Fibroblast of the aortic adventitia (primary cell): ENCODE data around the gene FCRL1. TPM values are rescaled to one million over a fixed set of nuclear protein-coding genes. Genes with fewer than 3 reads are reported as not detected.

Experiments
- DNase-seq: peaks from one replicate; pipeline ENCODE4 v3.0.0-alpha.2; 2010; ENCODE audit warnings: low read depth
- H3K4me3 ChIP-seq: 2 replicates; pipeline ENCODE4 v1.5.1; 2011; ENCODE audit warnings: low read depth, mild to moderate bottlenecking, control low read depth, low read length, moderate library complexity
- CTCF ChIP-seq: IDR thresholded peaks from 2 replicates; pipeline ENCODE4 v1.5.1; 2011; ENCODE audit warnings: mild to moderate bottlenecking, low read length, control low read depth, inconsistent platforms; ENCODE audit not compliant: insufficient read depth
- total RNA-seq: library from RNA; depleted of rRNA; stranded (reverse); fragments of >200 nt; gene quantifications from 2 replicates; pipeline ENCODE4 v1.2.3, GENCODE V29; 2012; ENCODE audit warnings: low replicate concordance

FCRL1 gene
- total RNA-seq, 1 donor = not detected

GRCh38 chr1:157776971-157777391 is 42.9 kb downstream of the FCRL1 start, which contains the start of gene FCRL2:
Gene FCRL2, minus strand, starts transcription at chr1:157777132. Its CDS starts 59 bp downstream, at chr1:157777073.
- no peak for TF ChIP-seq CTCF
- no peak within 1 kb of the TSS for H3K4me3 ChIP-seq
- no peak for DNase-seq

GRCh38 chr1:157775101-157775870 is 44.6 kb downstream of the FCRL1 start:
- TF ChIP-seq CTCF = no peak
- DNase-seq = no peak
- no peak overlapping the region for H3K4me3 ChIP-seq

- DNase-seq = no peak
- TF ChIP-seq CTCF = no peak
- no peak overlapping the region for H3K4me3 ChIP-seq
Observed at GRCh38 chr1:157774412-157774811, 45.5 kb downstream of the FCRL1 start.

GRCh38 chr1:157773493-157774350 is 46.2 kb downstream of the FCRL1 start:
- no peak for TF ChIP-seq CTCF
- no peak for DNase-seq

GRCh38 chr1:157771661-157772425 is 48.1 kb downstream of the FCRL1 start:
- H3K4me3 ChIP-seq = no peak overlapping the region
- no peak for DNase-seq
- TF ChIP-seq CTCF = no peak

More at GRCh38 chr1:157773493-157774350, 46.2 kb downstream of the FCRL1 start:
- no peak overlapping the region for H3K4me3 ChIP-seq

- DNase-seq = no peak
- H3K4me3 ChIP-seq = no peak overlapping the region
- peak; percentile 19 for TF ChIP-seq CTCF
Observed at GRCh38 chr1:157770442-157771043, 49.4 kb downstream of the FCRL1 start.
